SK-N-SH treated with all-trans-retinoic acid at 6 μM for 48 hours (cell line): Measurements from ENCODE around the gene HS3ST4.

Source experiments
- ATAC-seq: fragments of 200-7000 bp; cut with Tn5 transposase; 3 replicates; pipeline ENCODE4 v1.9.1; 2020; ENCODE audit warnings: mild to moderate bottlenecking, moderate library complexity
- BACH2 ChIP-seq: fragments of 250-450 bp; sonication (Bioruptor Pico); IDR thresholded peaks from 2 replicates; pipeline ENCODE4 v1.9.0; 2021; ENCODE audit warnings: mild to moderate bottlenecking, borderline replicate concordance
- CSDC2 ChIP-seq: fragments of 250-450 bp; sonication (Bioruptor Pico); IDR thresholded peaks from 2 replicates; pipeline ENCODE4 v1.5.0; 2020; ENCODE audit warnings: mild to moderate bottlenecking, moderate library complexity
- CSRNP3 ChIP-seq: fragments of 250-450 bp; sonication (Bioruptor Pico); IDR thresholded peaks from 2 replicates; pipeline ENCODE4 v1.5.1; 2021; ENCODE audit warnings: mild to moderate bottlenecking, moderate library complexity
- GLIS3 ChIP-seq: fragments of 250-450 bp; sonication (Bioruptor Pico); IDR thresholded peaks from 2 replicates; pipeline ENCODE4 v1.5.0; 2020; ENCODE audit warnings: mild to moderate bottlenecking, moderate library complexity
- ISL1 ChIP-seq: fragments of 250-450 bp; sonication (Bioruptor Pico); IDR thresholded peaks from 2 replicates; pipeline ENCODE4 v2.1.2; 2022; ENCODE audit warnings: mild to moderate bottlenecking, moderate library complexity
- POU6F1 ChIP-seq: fragments of 250-450 bp; sonication (Bioruptor Pico); IDR thresholded peaks from 2 replicates; pipeline ENCODE4 v1.8.0; 2021; ENCODE audit warnings: low read depth, mild to moderate bottlenecking, moderate library complexity, borderline replicate concordance
- PPARA ChIP-seq: fragments of 250-450 bp; sonication (Bioruptor Pico); IDR thresholded peaks from 2 replicates; pipeline ENCODE4 v1.5.0; 2020; ENCODE audit warnings: mild to moderate bottlenecking, borderline replicate concordance
- RARB ChIP-seq: fragments of 250-450 bp; sonication (Bioruptor Pico); IDR thresholded peaks from 2 replicates; pipeline ENCODE4 v1.8.0; 2021; ENCODE audit warnings: mild to moderate bottlenecking, moderate library complexity
- SNAI2 ChIP-seq: fragments of 250-450 bp; sonication (Bioruptor Pico); IDR thresholded peaks from 2 replicates; pipeline ENCODE4 v1.5.0; 2020; ENCODE audit warnings: mild to moderate bottlenecking, moderate library complexity
- TCF4 ChIP-seq: fragments of 250-450 bp; sonication (Bioruptor Pico); IDR thresholded peaks from 2 replicates; pipeline ENCODE4 v1.8.0; 2021; ENCODE audit warnings: mild to moderate bottlenecking, moderate library complexity, borderline replicate concordance
- TSHZ2 ChIP-seq: fragments of 250-450 bp; sonication (Bioruptor Pico); IDR thresholded peaks from 2 replicates; pipeline ENCODE4 v1.5.0; 2020; ENCODE audit warnings: mild to moderate bottlenecking, moderate library complexity
- ZC3H10 ChIP-seq: fragments of 250-450 bp; sonication (Bioruptor Pico); IDR thresholded peaks from 2 replicates; pipeline ENCODE4 v1.5.1; 2021; ENCODE audit warnings: mild to moderate bottlenecking, moderate library complexity
- ZFP3 ChIP-seq: fragments of 250-450 bp; sonication (Bioruptor Pico); IDR thresholded peaks from 2 replicates; pipeline ENCODE4 v1.5.0; 2020; ENCODE audit warnings: mild to moderate bottlenecking, moderate library complexity
- ZFP30 ChIP-seq: fragments of 450-650 bp; formaldehyde crosslinking; IDR thresholded peaks from 2 replicates; pipeline ENCODE4 v1.5.0; 2022; ENCODE audit warnings: mild to moderate bottlenecking, moderate library complexity
- ZNF565 ChIP-seq: fragments of 450-650 bp; formaldehyde crosslinking; conservative IDR thresholded peaks from 2 replicates; pipeline ENCODE4 v1.5.0; 2020; ENCODE audit warnings: low read depth, mild to moderate bottlenecking, moderate library complexity
- ZNF70 ChIP-seq: fragments of 450-650 bp; formaldehyde crosslinking; IDR thresholded peaks from 2 replicates; pipeline ENCODE4 v1.5.0; 2020; ENCODE audit warnings: mild to moderate bottlenecking, moderate library complexity
- ZNF8 ChIP-seq: fragments of 450-650 bp; formaldehyde crosslinking; IDR thresholded peaks from 2 replicates; pipeline ENCODE4 v1.5.0; 2020; ENCODE audit warnings: mild to moderate bottlenecking, moderate library complexity

The HS3ST4 gene

GRCh38 chr16:26177438-26177837 lies 485.7 kb downstream of the HS3ST4 start:
- no peak for ATAC-seq

GRCh38 chr16:26178298-26178697 lies 486.5 kb downstream of the HS3ST4 start:
- ATAC-seq = no peak
- TF ChIP-seq ISL1 (CRISPR knock-in tag) = no peak
- TF ChIP-seq ZFP3 (CRISPR knock-in tag) = no peak
- no peak for TF ChIP-seq ZNF70 (CRISPR knock-in tag)
- TF ChIP-seq TSHZ2 (CRISPR knock-in tag) = no peak
- no peak for TF ChIP-seq ZNF8
- no peak for TF ChIP-seq BACH2 (CRISPR knock-in tag)
- TF ChIP-seq GLIS3 = no peak
- TF ChIP-seq PPARA (CRISPR knock-in tag) = no peak

More at GRCh38 chr16:26177438-26177837, 485.7 kb downstream of the HS3ST4 start:
- no peak for TF ChIP-seq SNAI2 (CRISPR knock-in tag)
- TF ChIP-seq BACH2 (CRISPR knock-in tag) = no peak
- no peak for TF ChIP-seq ZNF565 (CRISPR knock-in tag)
- TF ChIP-seq POU6F1 = no peak
- TF ChIP-seq ZC3H10 (CRISPR knock-in tag) = no peak
- no peak for TF ChIP-seq ZFP30 (CRISPR knock-in tag)
- TF ChIP-seq RARB (CRISPR knock-in tag) = no peak
- TF ChIP-seq CSRNP3 (CRISPR knock-in tag) = no peak
- TF ChIP-seq, all 23 proteins: peak for 0

- TF ChIP-seq ZFP3 (CRISPR knock-in tag) = no peak
- no peak for TF ChIP-seq POU6F1
- no peak for TF ChIP-seq TCF4 (CRISPR knock-in tag)
- no peak for TF ChIP-seq CSDC2
- no peak for TF ChIP-seq CSRNP3 (CRISPR knock-in tag)
- TF ChIP-seq ZC3H10 (CRISPR knock-in tag) = no peak
- ATAC-seq = no peak
These were observed 494.4 kb downstream of the HS3ST4 start for GRCh38 chr16:26186091-26186615.
